Measurements from ENCODE around the gene SLC34A2. TPM values are rescaled to one million over a fixed set of nuclear protein-coding genes. Genes with fewer than 3 reads are reported as not detected.

Gene SLC34A2
- total RNA-seq, 2 experiments from 2014 or later = not detected

GRCh38 chr4:25727711-25728493 lies 72.3 kb downstream of the SLC34A2 start:
- Mint-ChIP-seq H3K36me3 (no peaks in the 10 kb centered on the region), H3K27ac (no peak overlapping the region), H3K4me1 (no peaks in the 10 kb centered on the region), H3K27me3 (no peaks in the 10 kb centered on the region), H3K9me3 (no peaks in the 10 kb centered on the region), H3K4me3 (no peak overlapping the region)
- no peak for DNase-seq

Other genes with a start within 250 kb of the SLC34A2 start
- gene SEL1L3, start 207.1 kb downstream of the SLC34A2 start, total RNA-seq = 10 to 100 TPM; 25.5 to 27.1 TPM